Measurements from ENCODE around the gene POLR1A.

The POLR1A gene

GRCh38 chr2:86069783-86070339, 35.8 kb downstream of the POLR1A start:
- Histone ChIP-seq H3K4me2 (no peak overlapping the region), H3K27me3 (ENCODE audit: insufficient read depth, low read depth) (no peaks in the 10 kb centered on the region), H3K4me3 (IDR thresholded peaks at IDR 0.05; ENCODE audit: insufficient read depth, low read depth, low read length) (no peak overlapping the region), H3K27ac (no peak overlapping the region), H3K4me1 (ENCODE audit: low read depth, poor library complexity, severe bottlenecking) (peaks cover 57% of the 10 kb centered on the region), H3K79me2 (ENCODE audit: insufficient read depth, low read depth) (no peaks in the 10 kb centered on the region), H3K9ac (no peak overlapping the region), H3K36me3 (ENCODE audit: insufficient read depth) (peaks cover 11% of the 10 kb centered on the region; the same call in 1 of the 2 replicates), H2AFZ (ENCODE audit: low read depth) (no peak overlapping the region), H4K20me1 (ENCODE audit: insufficient read depth) (no peaks in the 10 kb centered on the region)
- TF ChIP-seq CTCF (conservative IDR thresholded peaks at IDR 0.05; ENCODE audit: low read depth, low read length), result no peak

- no peaks in the 10 kb centered on the region for H4K20me1 ChIP-seq (ENCODE audit: insufficient read depth)
- H3K4me2 ChIP-seq, result no peak overlapping the region; the same call in 1 of the 2 replicates
- no peaks in the 10 kb centered on the region for H3K27me3 ChIP-seq (ENCODE audit: insufficient read depth, low read depth)
- no peak for TF ChIP-seq CTCF (conservative IDR thresholded peaks at IDR 0.05; ENCODE audit: low read depth, low read length)
- peak overlapping the region; percentile 24; the same call in 1 of the 2 replicates for H3K27ac ChIP-seq
- peaks cover 11% of the 10 kb centered on the region; the same call in 1 of the 2 replicates for H3K36me3 ChIP-seq (ENCODE audit: insufficient read depth)
- no peak overlapping the region for H2AFZ ChIP-seq (ENCODE audit: low read depth)
- H3K79me2 ChIP-seq (ENCODE audit: insufficient read depth, low read depth), result no peaks in the 10 kb centered on the region
- no peak overlapping the region for H3K4me3 ChIP-seq (IDR thresholded peaks at IDR 0.05; ENCODE audit: insufficient read depth, low read depth, low read length)
- H3K4me1 ChIP-seq (ENCODE audit: low read depth, poor library complexity, severe bottlenecking), result peaks cover 64% of the 10 kb centered on the region
- H3K9ac ChIP-seq, result no peak overlapping the region
These were observed 36.5 kb downstream of the POLR1A start for GRCh38 chr2:86069091-86069685.

GRCh38 chr2:86068648-86069047, 37.0 kb downstream of the POLR1A start:
- no peak overlapping the region for H3K9ac ChIP-seq
- no peak for TF ChIP-seq CTCF (conservative IDR thresholded peaks at IDR 0.05; ENCODE audit: low read depth, low read length)
- H3K27me3 ChIP-seq (ENCODE audit: insufficient read depth, low read depth), result no peaks in the 10 kb centered on the region
- H2AFZ ChIP-seq (ENCODE audit: low read depth), result no peak overlapping the region
- no peak overlapping the region; the same call in 1 of the 2 replicates for H3K4me2 ChIP-seq
- no peaks in the 10 kb centered on the region for H3K79me2 ChIP-seq (ENCODE audit: insufficient read depth, low read depth)
- H3K4me3 ChIP-seq (IDR thresholded peaks at IDR 0.05; ENCODE audit: insufficient read depth, low read depth, low read length), result no peak overlapping the region
- H3K4me1 ChIP-seq (ENCODE audit: low read depth, poor library complexity, severe bottlenecking), result peaks cover 69% of the 10 kb centered on the region
- peak overlapping the region; percentile 24 for H3K27ac ChIP-seq
- peaks cover 11% of the 10 kb centered on the region; the same call in 1 of the 2 replicates for H3K36me3 ChIP-seq (ENCODE audit: insufficient read depth)
- H4K20me1 ChIP-seq (ENCODE audit: insufficient read depth), result no peaks in the 10 kb centered on the region

- Histone ChIP-seq H3K79me2 (ENCODE audit: insufficient read depth, low read depth) (no peaks in the 10 kb centered on the region), H3K4me1 (ENCODE audit: low read depth, poor library complexity, severe bottlenecking) (peaks cover 73% of the 10 kb centered on the region)
- no peak for TF ChIP-seq CTCF (conservative IDR thresholded peaks at IDR 0.05; ENCODE audit: low read depth, low read length)
These were observed 37.5 kb downstream of the POLR1A start for GRCh38 chr2:86068136-86068588.

More at GRCh38 chr2:86068136-86068588, 37.5 kb downstream of the POLR1A start:
- Histone ChIP-seq H3K27me3 (ENCODE audit: insufficient read depth, low read depth) (no peaks in the 10 kb centered on the region), H3K4me2 (peak overlapping the region; percentile 13; the same call in 1 of the 2 replicates), H2AFZ (ENCODE audit: low read depth) (no peak overlapping the region), H3K36me3 (ENCODE audit: insufficient read depth) (peaks cover 11% of the 10 kb centered on the region; the same call in 1 of the 2 replicates), H3K27ac (peak overlapping the region; percentile 24), H4K20me1 (ENCODE audit: insufficient read depth) (no peaks in the 10 kb centered on the region), H3K9ac (no peak overlapping the region), H3K4me3 (IDR thresholded peaks at IDR 0.05; ENCODE audit: insufficient read depth, low read depth, low read length) (no peak overlapping the region)
